Amniotic epithelial cell (primary cell): ENCODE results near the gene BBS1.

Experiments used
- DNase-seq: peaks from one replicate; pipeline ENCODE4 v3.0.0-alpha.2; 2010; ENCODE audit warnings: low read depth

BBS1 gene

GRCh38 chr11:66477263-66478201 is 32.9 kb upstream of the BBS1 start:
- DNase-seq = no peak

GRCh38 chr11:66478729-66479393 is 31.6 kb upstream of the BBS1 start:
- DNase-seq = peak; percentile 11

- peak; percentile 50 for DNase-seq
These were observed 30.9 kb upstream of the BBS1 start for GRCh38 chr11:66479394-66480116.

GRCh38 chr11:66480117-66480938 is 30.1 kb upstream of the BBS1 start, which contains the start of gene DPP3:
DPP3 (plus strand) TSS chr11:66480434; CDS start chr11:66482201, 1,767 bp downstream.
- peak; percentile 93 for DNase-seq

- DNase-seq = no peak
These were observed 25.5 kb upstream of the BBS1 start for GRCh38 chr11:66484806-66485380.

- no peak for DNase-seq
These were observed 21.5 kb upstream of the BBS1 start for GRCh38 chr11:66488957-66489356.

GRCh38 chr11:66489636-66490035 is 20.8 kb upstream of the BBS1 start:
- no peak for DNase-seq

GRCh38 chr11:66491315-66491935 is 19.0 kb upstream of the BBS1 start:
- no peak for DNase-seq

GRCh38 chr11:66492161-66492865 is 18.1 kb upstream of the BBS1 start:
- peak; percentile 44 for DNase-seq

GRCh38 chr11:66493130-66493529 is 17.3 kb upstream of the BBS1 start:
- no peak for DNase-seq

GRCh38 chr11:66494458-66494857 is 16.0 kb upstream of the BBS1 start:
- DNase-seq = no peak

GRCh38 chr11:66494935-66495334 is 15.5 kb upstream of the BBS1 start:
- DNase-seq = no peak

GRCh38 chr11:66495401-66495854 is 15.0 kb upstream of the BBS1 start:
- no peak for DNase-seq

GRCh38 chr11:66497206-66497605 is 13.2 kb upstream of the BBS1 start:
- no peak for DNase-seq

- no peak for DNase-seq
These were observed 11.9 kb upstream of the BBS1 start for GRCh38 chr11:66498506-66498905.

- DNase-seq = no peak
These were observed 5.1 kb upstream of the BBS1 start for GRCh38 chr11:66505276-66505816.

- peak; percentile 19 for DNase-seq
These were observed 1.3 kb upstream of the BBS1 start for GRCh38 chr11:66509131-66509561.

- no peak for DNase-seq
These were observed 530 bp downstream of the BBS1 start for GRCh38 chr11:66510990-66511339.

GRCh38 chr11:66523611-66524010 is 13.2 kb downstream of the BBS1 start:
- no peak for DNase-seq
